Cardiac fibroblast (primary cell): ENCODE data around the gene PDIA4.

Experiments used
- DNase-seq, 2 donors: peaks; one replicate each; pipeline versions ENCODE4 v3.0.0 to v3.0.0-alpha.2; 2010; ENCODE audit warnings: low read depth in 2 of 2
- H3K4me3 ChIP-seq, 2 donors: replicated peaks in 1 of 2; 1 replicate in 1 of 2; 2 replicates in 1 of 2; pipeline ENCODE4 v1.5.1; 2011; ENCODE audit warnings: low read depth in 2 of 2, low read length in 2 of 2, mild to moderate bottlenecking in 2 of 2, moderate library complexity in 1 of 2
- TF ChIP-seq, protein P1 (sequence below): IDR thresholded peaks from one replicate; pipeline ENCODE4 v1.5.1; 2011; ENCODE audit warnings: low read depth, mild to moderate bottlenecking, low read length, inconsistent platforms

The PDIA4 gene, protein sequence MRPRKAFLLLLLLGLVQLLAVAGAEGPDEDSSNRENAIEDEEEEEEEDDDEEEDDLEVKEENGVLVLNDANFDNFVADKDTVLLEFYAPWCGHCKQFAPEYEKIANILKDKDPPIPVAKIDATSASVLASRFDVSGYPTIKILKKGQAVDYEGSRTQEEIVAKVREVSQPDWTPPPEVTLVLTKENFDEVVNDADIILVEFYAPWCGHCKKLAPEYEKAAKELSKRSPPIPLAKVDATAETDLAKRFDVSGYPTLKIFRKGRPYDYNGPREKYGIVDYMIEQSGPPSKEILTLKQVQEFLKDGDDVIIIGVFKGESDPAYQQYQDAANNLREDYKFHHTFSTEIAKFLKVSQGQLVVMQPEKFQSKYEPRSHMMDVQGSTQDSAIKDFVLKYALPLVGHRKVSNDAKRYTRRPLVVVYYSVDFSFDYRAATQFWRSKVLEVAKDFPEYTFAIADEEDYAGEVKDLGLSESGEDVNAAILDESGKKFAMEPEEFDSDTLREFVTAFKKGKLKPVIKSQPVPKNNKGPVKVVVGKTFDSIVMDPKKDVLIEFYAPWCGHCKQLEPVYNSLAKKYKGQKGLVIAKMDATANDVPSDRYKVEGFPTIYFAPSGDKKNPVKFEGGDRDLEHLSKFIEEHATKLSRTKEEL

DNA sequence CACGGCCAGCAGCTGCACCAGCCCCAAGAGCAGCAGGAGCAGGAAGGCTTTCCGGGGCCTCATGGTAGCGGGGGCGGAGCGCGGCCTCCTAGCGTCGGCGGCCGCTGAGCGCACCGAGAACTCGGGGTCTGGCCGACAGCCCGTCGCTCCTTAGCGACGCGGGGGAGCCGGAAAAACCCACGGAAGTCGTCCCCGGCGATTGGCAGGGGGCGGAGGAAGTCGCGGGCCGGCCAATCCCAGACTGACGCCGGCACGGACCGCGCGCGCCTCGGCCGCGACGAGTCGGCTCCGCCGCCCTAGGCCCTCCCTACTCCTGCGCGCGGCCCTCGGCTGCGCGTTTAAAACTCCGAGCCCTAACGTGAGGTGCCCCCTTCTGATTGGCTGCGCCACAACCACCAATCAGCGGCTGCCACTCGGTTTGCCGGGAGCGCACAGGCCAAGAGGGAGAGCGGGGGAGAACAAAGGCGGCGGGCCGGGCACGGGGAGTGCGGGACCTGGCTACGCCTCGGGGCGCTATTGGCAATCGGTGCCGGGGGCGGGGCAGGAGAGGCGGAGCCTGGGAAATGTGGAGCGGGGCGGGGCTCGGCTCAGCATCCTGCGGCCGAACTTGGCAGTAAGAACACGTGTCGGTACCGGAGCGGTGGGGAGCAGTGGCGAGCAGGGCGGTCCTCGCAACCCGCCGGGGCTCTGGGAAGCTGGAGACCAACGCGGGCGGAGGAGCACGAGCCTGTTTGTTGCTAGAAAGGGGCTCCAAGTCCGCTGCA lies at the start of gene PDIA4:
Gene PDIA4, minus strand, starts transcription at position 160 of the 764 bp plus-strand sequence. Its CDS starts 97 bp downstream, at position 63.
- DNase-seq, result peak; percentile 99 to 100
- TF ChIP-seq, protein P1, sequence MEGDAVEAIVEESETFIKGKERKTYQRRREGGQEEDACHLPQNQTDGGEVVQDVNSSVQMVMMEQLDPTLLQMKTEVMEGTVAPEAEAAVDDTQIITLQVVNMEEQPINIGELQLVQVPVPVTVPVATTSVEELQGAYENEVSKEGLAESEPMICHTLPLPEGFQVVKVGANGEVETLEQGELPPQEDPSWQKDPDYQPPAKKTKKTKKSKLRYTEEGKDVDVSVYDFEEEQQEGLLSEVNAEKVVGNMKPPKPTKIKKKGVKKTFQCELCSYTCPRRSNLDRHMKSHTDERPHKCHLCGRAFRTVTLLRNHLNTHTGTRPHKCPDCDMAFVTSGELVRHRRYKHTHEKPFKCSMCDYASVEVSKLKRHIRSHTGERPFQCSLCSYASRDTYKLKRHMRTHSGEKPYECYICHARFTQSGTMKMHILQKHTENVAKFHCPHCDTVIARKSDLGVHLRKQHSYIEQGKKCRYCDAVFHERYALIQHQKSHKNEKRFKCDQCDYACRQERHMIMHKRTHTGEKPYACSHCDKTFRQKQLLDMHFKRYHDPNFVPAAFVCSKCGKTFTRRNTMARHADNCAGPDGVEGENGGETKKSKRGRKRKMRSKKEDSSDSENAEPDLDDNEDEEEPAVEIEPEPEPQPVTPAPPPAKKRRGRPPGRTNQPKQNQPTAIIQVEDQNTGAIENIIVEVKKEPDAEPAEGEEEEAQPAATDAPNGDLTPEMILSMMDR, result peak; percentile 17
- peak within 1 kb of the TSS; percentile 69 to 90 for H3K4me3 ChIP-seq

DNA sequence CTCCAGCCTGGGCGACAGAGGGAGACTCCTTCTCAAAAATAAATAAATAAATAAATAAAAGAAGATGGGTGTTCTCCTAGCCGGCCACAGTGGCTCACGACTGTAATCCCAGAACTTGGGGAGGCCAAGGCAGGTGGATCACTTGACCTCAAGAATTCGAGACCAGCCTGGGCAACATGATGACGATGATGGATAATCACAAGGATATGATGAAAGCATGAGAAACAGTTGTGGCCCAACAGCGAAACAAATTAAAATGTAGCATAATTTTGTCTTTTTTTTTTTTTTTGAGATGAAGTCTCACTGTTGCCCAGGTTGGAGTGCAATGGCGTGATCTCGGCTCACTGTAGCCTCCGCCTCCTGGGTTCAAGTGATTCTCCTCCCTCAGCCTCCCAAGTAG lies 49.3 kb upstream of the PDIA4 start:
- TF ChIP-seq, protein P1, result no peak
- DNase-seq, result no peak
- no peak overlapping the region for H3K4me3 ChIP-seq

DNA sequence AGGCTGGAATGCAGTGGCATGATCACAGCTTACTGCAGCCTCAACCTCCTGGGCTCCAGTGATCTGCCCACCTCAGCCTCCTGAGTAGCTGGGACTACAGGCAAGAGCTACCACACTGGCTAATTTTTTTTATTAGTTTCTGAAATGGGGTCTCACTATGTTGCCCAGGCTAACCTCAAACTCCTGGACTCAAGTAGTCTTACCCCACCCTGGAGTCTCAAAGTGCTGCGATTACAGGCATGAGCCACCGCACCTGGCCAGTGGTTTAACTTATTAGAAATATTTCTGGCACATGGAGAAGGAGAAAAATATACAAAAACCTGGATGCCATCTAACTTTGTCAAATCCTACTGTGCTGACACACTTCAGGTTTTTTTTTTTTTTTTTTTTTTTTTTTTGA lies 47.0 kb upstream of the PDIA4 start:
- no peak for DNase-seq
- no peak overlapping the region for H3K4me3 ChIP-seq
- TF ChIP-seq, protein P1, result no peak

DNA sequence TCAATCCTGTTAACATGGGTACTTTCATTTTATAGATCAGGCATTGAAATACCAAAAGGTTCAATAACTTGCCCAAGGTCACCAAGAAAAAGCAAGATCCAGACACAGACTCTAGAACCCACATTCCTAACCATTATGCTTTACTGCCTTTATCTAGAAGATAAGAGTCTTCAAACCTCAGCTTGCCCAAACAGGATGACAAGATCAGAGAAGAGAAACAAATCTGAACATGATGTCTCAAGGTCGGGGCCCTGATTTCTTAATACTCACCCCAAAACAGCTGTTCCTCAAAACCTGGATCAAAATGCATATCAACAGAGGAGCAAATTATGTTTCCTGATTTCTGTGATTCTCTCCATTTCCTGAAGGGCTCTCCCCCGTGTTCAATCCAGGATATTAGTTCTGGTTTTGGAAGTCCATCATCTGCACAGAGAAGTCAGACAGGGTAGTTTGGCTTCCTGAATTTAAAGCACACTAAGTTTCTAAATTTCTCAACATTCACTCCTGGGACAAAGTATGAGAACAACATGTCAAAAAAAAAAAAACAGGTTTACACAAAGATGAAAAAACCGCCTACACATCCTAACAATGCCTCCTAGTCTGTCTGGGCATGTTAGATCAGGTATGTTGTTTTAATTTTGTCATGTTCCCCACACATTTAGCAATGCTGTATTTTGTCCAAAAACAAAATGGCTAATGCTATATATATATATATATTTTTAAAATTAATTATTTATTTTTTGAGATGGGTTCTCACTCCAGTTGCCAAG lies 46.0 kb upstream of the PDIA4 start:
- TF ChIP-seq, protein P1, result no peak
- no peak for DNase-seq
- H3K4me3 ChIP-seq, result no peak overlapping the region

DNA sequence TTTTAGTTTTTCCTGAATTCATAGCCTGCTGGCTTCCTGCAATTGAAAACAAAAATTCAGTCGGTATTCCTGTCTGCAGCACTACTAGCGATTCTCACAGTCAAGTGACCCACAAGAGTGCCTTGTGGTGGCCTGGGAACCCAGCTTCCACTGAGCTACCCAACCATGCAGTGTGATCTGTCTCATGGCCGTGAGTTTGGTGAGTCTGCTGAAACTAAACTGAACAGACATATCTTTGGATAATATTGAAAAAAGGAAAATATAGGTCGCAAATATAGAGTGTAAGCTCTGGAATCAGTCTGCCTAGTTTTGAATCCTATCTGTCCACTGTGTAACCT lies 44.1 kb upstream of the PDIA4 start:
- TF ChIP-seq, protein P1, result no peak
- no peak overlapping the region for H3K4me3 ChIP-seq
- no peak for DNase-seq
